Activated naive CD4-positive, alpha-beta T cell treated with anti-CD3 and anti-CD28 coated beads, Interleukin-2, amount 50 U/mL, for 16 hours (primary cell): ENCODE data around the gene RPL10A.
A peak's percentile ranks its signal among the peaks of the same experiment; 100 is the strongest.

Experiments used
- DNase-seq: peaks from one replicate; pipeline ENCODE4 v3.0.0-alpha.2; 2020

RPL10A gene

GRCh38 chr6:35449287-35449881, 18.8 kb upstream of the RPL10A start:
- peak; percentile 34 for DNase-seq

GRCh38 chr6:35451354-35452182, 16.6 kb upstream of the RPL10A start:
- DNase-seq: no peak

- peak; percentile 83 for DNase-seq
Observed at GRCh38 chr6:35452183-35453090, 15.8 kb upstream of the RPL10A start, which contains the start of gene FANCE. Gene FANCE, plus strand, starts transcription at chr6:35452338. Its CDS starts 208 bp downstream, at chr6:35452546.

- no peak for DNase-seq
Observed at GRCh38 chr6:35453236-35453635, 15.0 kb upstream of the RPL10A start.

- no peak for DNase-seq
Observed at GRCh38 chr6:35454391-35455110, 13.7 kb upstream of the RPL10A start.

GRCh38 chr6:35457907-35458306, 10.3 kb upstream of the RPL10A start:
- DNase-seq: no peak

- DNase-seq: no peak
Observed at GRCh38 chr6:35461270-35461669, 6.9 kb upstream of the RPL10A start.

- no peak for DNase-seq
Observed at GRCh38 chr6:35463292-35463691, 4.9 kb upstream of the RPL10A start.

GRCh38 chr6:35465646-35466045, 2.6 kb upstream of the RPL10A start:
- no peak for DNase-seq

GRCh38 chr6:35468980-35469750, 964 bp downstream of the RPL10A start:
- no peak for DNase-seq

- no peak for DNase-seq
Observed at GRCh38 chr6:35469751-35470662, 1.8 kb downstream of the RPL10A start.

GRCh38 chr6:35470663-35471120, 2.5 kb downstream of the RPL10A start:
- no peak for DNase-seq

GRCh38 chr6:35471836-35472345, 3.7 kb downstream of the RPL10A start:
- DNase-seq: no peak

GRCh38 chr6:35473075-35473849, 5.1 kb downstream of the RPL10A start:
- no peak for DNase-seq

GRCh38 chr6:35473850-35474130, 5.6 kb downstream of the RPL10A start:
- DNase-seq: no peak

GRCh38 chr6:35474131-35474941, 6.1 kb downstream of the RPL10A start:
- no peak for DNase-seq

- DNase-seq: no peak
Observed at GRCh38 chr6:35474942-35475570, 6.9 kb downstream of the RPL10A start.

- DNase-seq: no peak
Observed at GRCh38 chr6:35475573-35475972, 7.4 kb downstream of the RPL10A start.
